Keratinocyte (primary cell): ENCODE data around the gene TRIB2. TPM values are rescaled to one million over a fixed set of nuclear protein-coding genes. Genes with fewer than 3 reads are reported as not detected.

Experiments used
- DNase-seq: peaks from one replicate; pipeline ENCODE4 v3.0.0-alpha.2; 2011; ENCODE audit warnings: low read depth, missing footprints, low spot score
- FAIRE-seq: peaks from 2 replicates; lab custom pipeline; 2011; peaks lifted over from hg19 to GRCh38; lab: Jason Lieb, UNC
- H2AFZ ChIP-seq: 2 replicates; pipeline ENCODE4 v1.6.0; 2012; ENCODE audit warnings: low read length, control low read depth, inconsistent platforms; ENCODE audit not compliant: control insufficient read depth
- H3K27ac ChIP-seq: 2 replicates; pipeline ENCODE4 v1.5.1; 2011; ENCODE audit warnings: low read length; ENCODE audit not compliant: control insufficient read depth, insufficient read depth
- H3K27me3 ChIP-seq: 3 replicates; pipeline ENCODE4 v1.6.0; 2011; ENCODE audit warnings: low read length; ENCODE audit not compliant: control insufficient read depth, insufficient read depth; ENCODE audit errors: extremely low read depth
- H3K36me3 ChIP-seq, 2 experiments: 2 replicates in 1 of 2; 3 replicates in 1 of 2; pipeline ENCODE4 v1.5.1; 2011; ENCODE audit warnings: low read length in 2 of 2, mild to moderate bottlenecking in 1 of 2; ENCODE audit not compliant: control insufficient read depth in 2 of 2, insufficient read depth in 2 of 2; ENCODE audit errors: extremely low read depth in 1 of 2
- H3K4me1 ChIP-seq: 3 replicates; pipeline ENCODE4 v1.5.1; 2011; ENCODE audit warnings: low read length; ENCODE audit not compliant: control insufficient read depth, insufficient read depth; ENCODE audit errors: extremely low read depth
- H3K4me2 ChIP-seq: 3 replicates; pipeline ENCODE4 v1.6.0; 2011; ENCODE audit warnings: low read depth, low read length; ENCODE audit not compliant: control insufficient read depth, insufficient read depth; ENCODE audit errors: extremely low read depth
- H3K4me3 ChIP-seq, 3 experiments: fragments of 200-600 bp in 1 of 3; sonication (generic) in 1 of 3; 2 replicates in 2 of 3; 3 replicates in 1 of 3; pipeline ENCODE4 v1.5.1; 2011 to 2016; ENCODE audit warnings: low read length in 3 of 3, mild to moderate bottlenecking in 3 of 3, control low read depth in 2 of 3, inconsistent platforms in 1 of 3, low read depth in 1 of 3, mixed read lengths in 1 of 3, mixed run types in 1 of 3, moderate library complexity in 1 of 3; ENCODE audit not compliant: control insufficient read depth in 2 of 3, insufficient read depth in 2 of 3; ENCODE audit errors: extremely low read depth in 1 of 3
- H3K79me2 ChIP-seq: 2 replicates; pipeline ENCODE4 v1.6.0; 2012; ENCODE audit warnings: low read length; ENCODE audit not compliant: control insufficient read depth, insufficient read depth
- H3K9ac ChIP-seq: 3 replicates; pipeline ENCODE4 v1.6.0; 2011; ENCODE audit warnings: low read length; ENCODE audit not compliant: control insufficient read depth, insufficient read depth; ENCODE audit errors: extremely low read depth
- H3K9me1 ChIP-seq: 3 replicates; pipeline ENCODE4 v1.6.0; 2011; ENCODE audit warnings: low read length; ENCODE audit not compliant: control insufficient read depth, insufficient read depth; ENCODE audit errors: extremely low read depth
- H3K9me3 ChIP-seq: 2 replicates; pipeline ENCODE4 v1.5.1; 2012; ENCODE audit warnings: low read depth, low read length; ENCODE audit not compliant: control insufficient read depth
- H4K20me1 ChIP-seq: 3 replicates; pipeline ENCODE4 v1.6.0; 2011; ENCODE audit warnings: low read length; ENCODE audit not compliant: control insufficient read depth, insufficient read depth; ENCODE audit errors: extremely low read depth
- CTCF ChIP-seq, 3 experiments: IDR thresholded peaks in 1 of 3; conservative IDR thresholded peaks in 1 of 3; optimal IDR thresholded peaks in 1 of 3; 2 replicates in 2 of 3; 3 replicates in 1 of 3; pipeline versions ENCODE3 to v1.5.1; 2011; ENCODE audit warnings: low read length in 3 of 3, mild to moderate bottlenecking in 3 of 3, moderate library complexity in 2 of 3, control low read depth in 1 of 3, inconsistent platforms in 1 of 3; ENCODE audit not compliant: insufficient read depth in 2 of 3; ENCODE audit errors: extremely low read depth in 1 of 3
- EZH2 ChIP-seq: IDR thresholded peaks from one replicate; pipeline ENCODE4 v1.6.1; 2012; ENCODE audit warnings: inconsistent platforms, mild to moderate bottlenecking, low read length, moderate library complexity
- dilution Hi-C: fragments of 300-500 bp; cut with MboI; formaldehyde crosslinking; loops from one replicate; pipeline ENCODE4 v1.7.0; 2020; ENCODE audit warnings: low sequenced_read_pairs; ENCODE audit not compliant: extremely low pct_ligation_motif_present
- polyA plus RNA-seq, 5 experiments: library from polyadenylated mRNA; depleted of rRNA in 3 of 5; stranded (reverse) in 3 of 5; stranded (forward) in 1 of 5; unstranded in 1 of 5; fragments of >200 nt; gene quantifications; 1 replicate in 1 of 5; 2 replicates in 3 of 5; 3 replicates in 1 of 5; pipeline versions ENCODE4 v1.2.1 to v1.2.3, GENCODE V29; 2011 to 2012; ENCODE audit warnings: missing spikeins in 2 of 5, low read depth in 1 of 5, low replicate concordance in 1 of 5

Gene TRIB2
- polyA plus RNA-seq, 1 donor (not counting 4 experiments of a cell fraction or from before 2014, with no cell fraction given) = 7.7 TPM

GRCh38 chr2:12737738-12738485, 21.2 kb downstream of the TRIB2 start:
- H4K20me1 ChIP-seq = no peaks in the 10 kb centered on the region

GRCh38 chr2:12739721-12740254, 23.1 kb downstream of the TRIB2 start:
- Histone ChIP-seq H3K9me3 (no peaks in the 10 kb centered on the region), H3K9me1 (no peaks in the 10 kb centered on the region), H3K27ac (no peak overlapping the region), H3K36me3 (peaks cover 0 to 4% of the 10 kb centered on the region in 2 experiments), H3K4me1 (no peaks in the 10 kb centered on the region), H3K4me3 (no peak overlapping the region), H3K4me2 (no peak overlapping the region), H2AFZ (no peak overlapping the region), H3K79me2 (no peaks in the 10 kb centered on the region), H3K9ac (no peak overlapping the region), H3K27me3 (no peaks in the 10 kb centered on the region), H4K20me1 (no peaks in the 10 kb centered on the region)
- DNase-seq (no peak), FAIRE-seq (no peak)
- dilution Hi-C loops = no loop called here
- TF ChIP-seq EZH2 (no peak), CTCF (optimal IDR thresholded peaks at IDR 0.05 in 1 of 3, IDR thresholded peaks at IDR 0.05 in 1 of 3, conservative IDR thresholded peaks at IDR 0.05 in 1 of 3; ENCODE audit: extremely low read depth in 1 of 3, insufficient read depth in 2 of 3, low read length in 3 of 3) (no peak)

More at GRCh38 chr2:12737738-12738485, 21.2 kb downstream of the TRIB2 start:
- peaks cover 3% of the 10 kb centered on the region for H3K4me1 ChIP-seq
- no peak overlapping the region for H3K9ac ChIP-seq
- dilution Hi-C loops = no loop called here
- no peaks in the 10 kb centered on the region for H3K9me3 ChIP-seq
- no peaks in the 10 kb centered on the region for H3K9me1 ChIP-seq
- no peak overlapping the region for H2AFZ ChIP-seq
- FAIRE-seq (no peak), DNase-seq (no peak)
- TF ChIP-seq EZH2 = no peak
- no peak for TF ChIP-seq CTCF (optimal IDR thresholded peaks at IDR 0.05 in 1 of 3, IDR thresholded peaks at IDR 0.05 in 1 of 3, conservative IDR thresholded peaks at IDR 0.05 in 1 of 3; ENCODE audit: extremely low read depth in 1 of 3, insufficient read depth in 2 of 3, low read length in 3 of 3)
- no peak overlapping the region for H3K4me2 ChIP-seq
- no peak overlapping the region for H3K27ac ChIP-seq
- peaks cover 0 to 4% of the 10 kb centered on the region in 2 experiments for H3K36me3 ChIP-seq
- no peaks in the 10 kb centered on the region for H3K27me3 ChIP-seq
- H3K79me2 ChIP-seq = no peaks in the 10 kb centered on the region
- no peak overlapping the region for H3K4me3 ChIP-seq
